Prostate gland (tissue), 2 donors: ENCODE measurements around the gene PALM3.

Source experiments
- CTCF ChIP-seq, 4 experiments: fragments of 200-600 bp in 2 of 4; fragments of 450-650 bp in 2 of 4; sonication (generic) in 2 of 4; IDR thresholded peaks; 1 replicate in 3 of 4; 2 replicates in 1 of 4; pipeline ENCODE4 v1.5.1; 2016 to 2019; ENCODE audit warnings: antibody characterized with exemption in 4 of 4, mild to moderate bottlenecking in 2 of 4, moderate library complexity in 2 of 4
- POLR2A ChIP-seq: fragments of 450-650 bp; IDR thresholded peaks from one replicate; pipeline ENCODE4 v1.6.1; 2016; ENCODE audit warnings: antibody characterized with exemption, mild to moderate bottlenecking
- POLR2AphosphoS5 ChIP-seq: sonication (generic); formaldehyde crosslinking; IDR thresholded peaks from one replicate; pipeline ENCODE4 v1.6.1; 2017; ENCODE audit warnings: antibody characterized with exemption

GRCh38 chr19:14055396-14055795, 6.5 kb downstream of the PALM3 start:
- TF ChIP-seq POLR2A (no peak), POLR2AphosphoS5 (no peak), CTCF (IDR thresholded peaks at IDR 0.05) (no peak)
